CD14-positive monocyte (primary cell): Measurements from ENCODE around the gene FAF2. TPM values are rescaled to one million over a fixed set of nuclear protein-coding genes. Genes with fewer than 3 reads are reported as not detected.

Experiments
- DNase-seq, 3 donors: peaks; one replicate each; pipeline ENCODE4 v3.0.0-alpha.2; 2011 to 2022
- H2AFZ ChIP-seq: 2 replicates; pipeline ENCODE4 v1.6.0; 2012; ENCODE audit warnings: mild to moderate bottlenecking, low read depth, low read length, inconsistent platforms; ENCODE audit not compliant: insufficient read depth, poor library complexity, severe bottlenecking
- H3K27ac ChIP-seq, 2 donors: 1 replicate in 1 of 2; 2 replicates in 1 of 2; pipeline ENCODE4 v1.5.1; 2012 to 2013; ENCODE audit warnings: low read length in 2 of 2, control low read depth in 1 of 2, inconsistent platforms in 1 of 2, low read depth in 1 of 2, mild to moderate bottlenecking in 1 of 2
- H3K27me3 ChIP-seq, 2 donors: one replicate each; pipeline versions ENCODE4 v1.6.0 to v1.6.1; 2011 to 2013; ENCODE audit warnings: low read length in 2 of 2; ENCODE audit not compliant: control insufficient read depth in 2 of 2, insufficient read depth in 2 of 2
- H3K36me3 ChIP-seq, 2 donors: replicated peaks in 1 of 2; 1 replicate in 1 of 2; 2 replicates in 1 of 2; pipeline versions ENCODE4 v1.5.1 to v1.6.1; 2012 to 2013; ENCODE audit warnings: low read length in 2 of 2, control low read depth in 1 of 2, inconsistent platforms in 1 of 2, mild to moderate bottlenecking in 1 of 2; ENCODE audit not compliant: insufficient read depth in 2 of 2, control insufficient read depth in 1 of 2
- H3K4me1 ChIP-seq, 2 donors: 1 replicate in 1 of 2; 2 replicates in 1 of 2; pipeline versions ENCODE4 v1.5.1 to v1.6.1; 2012 to 2013; ENCODE audit warnings: low read length in 2 of 2, control low read depth in 1 of 2, inconsistent platforms in 1 of 2, mild to moderate bottlenecking in 1 of 2, moderate library complexity in 1 of 2; ENCODE audit not compliant: insufficient read depth in 2 of 2, control insufficient read depth in 1 of 2
- H3K4me2 ChIP-seq: replicated peaks from 2 replicates; pipeline ENCODE3; 2012; ENCODE audit warnings: low read length, moderate library complexity, mild to moderate bottlenecking; ENCODE audit not compliant: poor library complexity, severe bottlenecking; ENCODE audit errors: extremely low read depth
- H3K4me3 ChIP-seq, 3 experiments: fragments of 200-600 bp in 1 of 3; sonication (generic) in 1 of 3; replicated peaks in 1 of 3; 1 replicate in 2 of 3; 2 replicates in 1 of 3; pipeline ENCODE4 v1.5.1; 2011 to 2013; ENCODE audit warnings: low read length in 3 of 3, mild to moderate bottlenecking in 3 of 3, control low read depth in 2 of 3, low read depth in 2 of 3, inconsistent platforms in 1 of 3, moderate library complexity in 1 of 3
- H3K79me2 ChIP-seq: 2 replicates; pipeline ENCODE4 v1.6.0; 2012; ENCODE audit warnings: mild to moderate bottlenecking, control low read depth, inconsistent platforms, low read length, moderate library complexity; ENCODE audit not compliant: insufficient read depth
- H3K9ac ChIP-seq: 2 replicates; pipeline ENCODE4 v1.6.0; 2017; ENCODE audit warnings: low read length, mild to moderate bottlenecking; ENCODE audit not compliant: insufficient read depth, poor library complexity, severe bottlenecking
- H3K9me3 ChIP-seq, 2 donors: replicated peaks in 1 of 2; 1 replicate in 1 of 2; 2 replicates in 1 of 2; pipeline versions ENCODE4 v1.5.1 to v1.6.1; 2012 to 2013; ENCODE audit warnings: low read length in 2 of 2, control low read depth in 1 of 2; ENCODE audit not compliant: control insufficient read depth in 1 of 2, insufficient read depth in 1 of 2
- H4K20me1 ChIP-seq: 2 replicates; pipeline ENCODE4 v1.6.0; 2012; ENCODE audit warnings: mild to moderate bottlenecking, low read length, control low read depth, moderate library complexity; ENCODE audit not compliant: insufficient read depth
- H3K27ac Mint-ChIP-seq, 7 donors: one replicate each; pipeline ENCODE4 v1.8.0; 2020; ENCODE audit warnings: mild to moderate bottlenecking in 7 of 7, mixed read lengths in 7 of 7, moderate library complexity in 6 of 7, inconsistent platforms in 2 of 7
- H3K27me3 Mint-ChIP-seq, 3 donors: one replicate each; pipeline ENCODE4 v1.8.0; 2021 to 2022; ENCODE audit warnings: low read depth in 3 of 3, mild to moderate bottlenecking in 3 of 3, mixed read lengths in 3 of 3, moderate library complexity in 3 of 3, inconsistent platforms in 1 of 3
- H3K36me3 Mint-ChIP-seq, 2 donors: one replicate each; pipeline ENCODE4 v1.8.0; 2020; ENCODE audit warnings: mixed read lengths in 2 of 2, inconsistent platforms in 1 of 2, mild to moderate bottlenecking in 1 of 2
- H3K4me1 Mint-ChIP-seq: one replicate; pipeline ENCODE4 v1.8.0; 2020; ENCODE audit warnings: mild to moderate bottlenecking, mixed read lengths
- H3K4me3 Mint-ChIP-seq, 2 donors: one replicate each; pipeline ENCODE4 v1.8.0; 2020; ENCODE audit warnings: mild to moderate bottlenecking in 2 of 2, mixed read lengths in 2 of 2, moderate library complexity in 1 of 2
- H3K9me3 Mint-ChIP-seq, 7 donors: one replicate each; pipeline ENCODE4 v1.8.0; 2020 to 2022; ENCODE audit warnings: mixed read lengths in 7 of 7, mild to moderate bottlenecking in 6 of 7, moderate library complexity in 6 of 7, inconsistent platforms in 2 of 7
- WGBS: methylation state at CpG from one replicate; pipeline ENCODE4 v1.1.5; 2013; ENCODE audit warnings: missing lambda C conversion rate; ENCODE audit not compliant: insufficient coverage; 5-methylcytosine and 5-hydroxymethylcytosine counted together
- intact Hi-C, 2 donors: fragments of 100-400 bp; cut with micrococcal nuclease; formaldehyde crosslinking; loops; one replicate each; pipeline versions ENCODE4 v1.15.0 to v1.15.1; 2023
- polyA plus RNA-seq, 3 donors: library from polyadenylated mRNA; depleted of rRNA in 1 of 3; unstranded in 2 of 3; stranded (reverse) in 1 of 3; fragments of 300-500 nt in 2 of 3; fragments of >200 nt in 1 of 3; fragmentation: Illumina TruSeq in 2 of 3; gene quantifications; 1 replicate in 2 of 3; 2 replicates in 1 of 3; pipeline ENCODE4 v1.2.3, GENCODE V29; 2012 to 2021
- TF ChIP-seq, protein P1 (sequence below): fragments of 200-600 bp; IDR thresholded peaks from one replicate; pipeline ENCODE4 v1.8.0; 2022; ENCODE audit warnings: antibody characterized with exemption, mild to moderate bottlenecking

FAF2 gene
- polyA plus RNA-seq, 3 donors: 11.5 to 14.8 (median 12.2) TPM

DNA sequence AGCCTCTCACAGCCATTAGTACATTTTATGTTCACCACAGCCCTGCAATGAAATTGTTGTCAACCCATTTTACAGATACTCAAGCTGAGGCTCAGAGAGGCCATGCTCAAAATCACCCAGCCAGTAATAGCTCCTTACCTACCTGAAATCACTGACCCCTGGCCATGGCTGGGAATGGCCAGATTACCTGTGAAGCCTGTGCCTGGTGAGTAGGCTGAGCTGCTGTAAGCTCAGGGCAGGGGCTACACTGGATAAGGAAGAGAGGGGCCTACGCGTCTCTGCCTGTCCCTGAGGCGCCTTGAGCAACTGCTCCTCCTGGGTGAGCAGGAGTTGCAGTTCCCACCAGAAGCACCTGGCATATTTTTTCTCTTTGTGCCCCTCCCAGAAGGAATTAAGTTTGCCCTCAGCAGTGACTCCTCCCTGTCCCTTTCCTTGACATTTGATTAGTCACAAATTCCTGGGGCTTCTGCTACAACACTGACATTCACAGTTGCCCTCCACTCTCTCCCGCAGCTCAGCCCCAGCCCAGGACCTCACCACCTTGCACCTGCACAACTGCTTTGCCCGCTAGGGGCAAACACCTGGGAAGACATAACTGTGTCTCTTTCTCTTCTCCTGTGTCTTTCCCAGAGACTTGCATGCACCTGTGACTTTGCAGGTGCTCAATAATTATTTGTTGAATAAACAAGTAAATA lies 37.6 kb upstream of the FAF2 start:
- Histone ChIP-seq H3K27ac (no peak overlapping the region), H3K4me3 (no peak overlapping the region), H3K36me3 (peaks cover 39 to 56% of the 10 kb centered on the region in 2 donors), H3K79me2 (peaks cover 31% of the 10 kb centered on the region), H3K4me1 (peaks cover 8 to 13% of the 10 kb centered on the region in 2 donors), H3K27me3 (no peaks in the 10 kb centered on the region), H2AFZ (no peak overlapping the region), H3K9me3 (no peaks in the 10 kb centered on the region), H3K4me2 (no peak overlapping the region), H4K20me1 (peaks cover 24% of the 10 kb centered on the region), H3K9ac (no peak overlapping the region)
- no peak for DNase-seq
- TF ChIP-seq, protein P1, sequence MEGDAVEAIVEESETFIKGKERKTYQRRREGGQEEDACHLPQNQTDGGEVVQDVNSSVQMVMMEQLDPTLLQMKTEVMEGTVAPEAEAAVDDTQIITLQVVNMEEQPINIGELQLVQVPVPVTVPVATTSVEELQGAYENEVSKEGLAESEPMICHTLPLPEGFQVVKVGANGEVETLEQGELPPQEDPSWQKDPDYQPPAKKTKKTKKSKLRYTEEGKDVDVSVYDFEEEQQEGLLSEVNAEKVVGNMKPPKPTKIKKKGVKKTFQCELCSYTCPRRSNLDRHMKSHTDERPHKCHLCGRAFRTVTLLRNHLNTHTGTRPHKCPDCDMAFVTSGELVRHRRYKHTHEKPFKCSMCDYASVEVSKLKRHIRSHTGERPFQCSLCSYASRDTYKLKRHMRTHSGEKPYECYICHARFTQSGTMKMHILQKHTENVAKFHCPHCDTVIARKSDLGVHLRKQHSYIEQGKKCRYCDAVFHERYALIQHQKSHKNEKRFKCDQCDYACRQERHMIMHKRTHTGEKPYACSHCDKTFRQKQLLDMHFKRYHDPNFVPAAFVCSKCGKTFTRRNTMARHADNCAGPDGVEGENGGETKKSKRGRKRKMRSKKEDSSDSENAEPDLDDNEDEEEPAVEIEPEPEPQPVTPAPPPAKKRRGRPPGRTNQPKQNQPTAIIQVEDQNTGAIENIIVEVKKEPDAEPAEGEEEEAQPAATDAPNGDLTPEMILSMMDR: no peak
- intact Hi-C loops: loop anchor here (10.0 kb wide), 2 partner anchors 124 to 1724 kb away; partner anchors contain the start of genes RMND5B (in 1 of the 2) and RNF44 (in 1 of the 2)
- 97% methylated on average over 4 of the region's 5 CpGs for WGBS
- Mint-ChIP-seq H3K4me3 (no peak overlapping the region), H3K27me3 (no peaks in the 10 kb centered on the region), H3K9me3 (peaks cover 0 to 2% (median 0%) of the 10 kb centered on the region in 7 donors), H3K36me3 (peaks cover 55 to 65% of the 10 kb centered on the region in 2 donors), H3K4me1 (peaks cover 41% of the 10 kb centered on the region), H3K27ac (peak overlapping the region in 2 of 7 donors; percentile 19 to 33)

DNA sequence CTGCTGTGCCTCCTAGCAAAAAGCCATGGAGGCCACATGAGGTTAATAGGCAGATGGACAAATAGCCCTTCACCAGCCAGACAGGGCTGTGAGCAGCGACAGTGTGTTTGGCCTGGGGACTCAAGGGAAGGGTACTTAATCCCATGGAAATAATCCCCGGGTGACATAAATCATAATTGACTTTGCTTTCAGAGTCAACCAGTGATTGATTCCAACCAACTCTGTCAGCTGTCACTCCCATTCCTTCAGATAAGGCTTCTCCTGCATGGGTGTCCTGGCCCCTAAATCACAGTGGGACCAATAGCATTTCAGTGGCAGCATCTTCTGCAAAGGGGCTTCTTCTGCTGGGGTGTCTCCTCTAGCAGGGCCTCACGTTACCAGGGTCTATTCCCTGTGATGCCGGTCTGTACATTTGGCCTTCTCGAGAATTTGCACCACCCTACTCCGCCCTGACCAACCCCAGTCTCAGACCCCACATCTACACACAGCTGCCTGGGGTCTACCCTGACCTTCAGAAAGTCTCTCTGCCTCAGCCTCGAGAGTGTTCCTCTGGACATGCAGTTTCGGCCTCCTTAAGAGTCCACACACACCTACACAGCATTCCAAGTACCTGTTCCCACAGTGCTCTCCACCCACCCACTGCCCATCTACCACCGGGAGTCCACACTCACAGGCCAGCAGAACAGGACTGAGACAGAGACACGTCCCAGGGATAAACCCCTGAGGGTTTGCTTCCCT lies 35.5 kb upstream of the FAF2 start:
- peaks cover 24% of the 10 kb centered on the region for H4K20me1 ChIP-seq
- no peak overlapping the region for H3K4me2 ChIP-seq
- 92% methylated on average over 10 of the region's 10 CpGs for WGBS
- no peaks in the 10 kb centered on the region for H3K27me3 ChIP-seq
- Mint-ChIP-seq H3K9me3 (no peaks in the 10 kb centered on the region), H3K36me3 (peaks cover 35 to 44% of the 10 kb centered on the region in 2 donors), H3K27me3 (peaks cover 0 to 4% (median 0%) of the 10 kb centered on the region in 3 donors), H3K27ac (peak overlapping the region in 4 of 7 donors; percentile 5 to 80 (median 38)), H3K4me1 (peaks cover 48% of the 10 kb centered on the region), H3K4me3 (no peak overlapping the region)
- no peak overlapping the region for H3K27ac ChIP-seq
- DNase-seq: no peak
- peaks cover 16 to 23% of the 10 kb centered on the region in 2 donors for H3K4me1 ChIP-seq
- H3K9me3 ChIP-seq: no peaks in the 10 kb centered on the region
- H3K9ac ChIP-seq: peak overlapping the region; percentile 21
- intact Hi-C loops: loop anchor here (10.0 kb wide), 2 partner anchors 122 to 1722 kb away; partner anchors contain the start of genes RMND5B (in 1 of the 2) and RNF44 (in 1 of the 2)
- peaks cover 36% of the 10 kb centered on the region for H3K79me2 ChIP-seq
- H2AFZ ChIP-seq: no peak overlapping the region
- H3K4me3 ChIP-seq: no peak overlapping the region
- H3K36me3 ChIP-seq: peaks cover 20 to 36% of the 10 kb centered on the region in 2 donors
- TF ChIP-seq, protein P1: no peak
